Kidney capillary endothelial cell (primary cell): ENCODE data around the gene ADARB2.

ENCODE experiments used
- DNase-seq: peaks from one replicate; pipeline ENCODE4 v3.0.0-alpha.2; 2018; ENCODE audit warnings: low spot score

The ADARB2 gene

GRCh38 chr10:1492641-1493040 lies 244.7 kb downstream of the ADARB2 start:
- DNase-seq = no peak

- DNase-seq = no peak
Observed at GRCh38 chr10:1491901-1492300, 245.4 kb downstream of the ADARB2 start.

GRCh38 chr10:1489801-1490200 lies 247.5 kb downstream of the ADARB2 start:
- no peak for DNase-seq

- DNase-seq = no peak
Observed at GRCh38 chr10:1488970-1489548, 248.3 kb downstream of the ADARB2 start.

GRCh38 chr10:1486841-1487687 lies 250.3 kb downstream of the ADARB2 start:
- no peak for DNase-seq

GRCh38 chr10:1485357-1485756 lies 252.0 kb downstream of the ADARB2 start:
- DNase-seq = no peak

GRCh38 chr10:1483826-1484225 lies 253.5 kb downstream of the ADARB2 start:
- DNase-seq = no peak

GRCh38 chr10:1483246-1483645 lies 254.1 kb downstream of the ADARB2 start:
- DNase-seq = no peak

GRCh38 chr10:1477578-1477977 lies 259.7 kb downstream of the ADARB2 start:
- DNase-seq = no peak

- no peak for DNase-seq
Observed at GRCh38 chr10:1476455-1476803, 260.9 kb downstream of the ADARB2 start.

GRCh38 chr10:1475771-1476454 lies 261.4 kb downstream of the ADARB2 start:
- no peak for DNase-seq

GRCh38 chr10:1475098-1475591 lies 262.2 kb downstream of the ADARB2 start:
- DNase-seq = no peak

- no peak for DNase-seq
Observed at GRCh38 chr10:1474376-1475097, 262.8 kb downstream of the ADARB2 start.

- DNase-seq = no peak
Observed at GRCh38 chr10:1473874-1474273, 263.5 kb downstream of the ADARB2 start.

GRCh38 chr10:1472178-1472958 lies 265.0 kb downstream of the ADARB2 start:
- DNase-seq = no peak

- DNase-seq = no peak
Observed at GRCh38 chr10:1468811-1469210, 268.5 kb downstream of the ADARB2 start.

GRCh38 chr10:1467334-1468076 lies 269.8 kb downstream of the ADARB2 start:
- no peak for DNase-seq

GRCh38 chr10:1465993-1466764 lies 271.1 kb downstream of the ADARB2 start:
- DNase-seq = no peak

GRCh38 chr10:1465418-1465911 lies 271.9 kb downstream of the ADARB2 start:
- DNase-seq = no peak

GRCh38 chr10:1464881-1465417 lies 272.4 kb downstream of the ADARB2 start:
- no peak for DNase-seq
